COLO829 (cell line): ENCODE results near the gene SDHAF1.

Source experiments
- DNase-seq: peaks from one replicate; pipeline ENCODE4 v3.0.0; 2012; ENCODE audit warnings: low spot score

The SDHAF1 gene

DNA sequence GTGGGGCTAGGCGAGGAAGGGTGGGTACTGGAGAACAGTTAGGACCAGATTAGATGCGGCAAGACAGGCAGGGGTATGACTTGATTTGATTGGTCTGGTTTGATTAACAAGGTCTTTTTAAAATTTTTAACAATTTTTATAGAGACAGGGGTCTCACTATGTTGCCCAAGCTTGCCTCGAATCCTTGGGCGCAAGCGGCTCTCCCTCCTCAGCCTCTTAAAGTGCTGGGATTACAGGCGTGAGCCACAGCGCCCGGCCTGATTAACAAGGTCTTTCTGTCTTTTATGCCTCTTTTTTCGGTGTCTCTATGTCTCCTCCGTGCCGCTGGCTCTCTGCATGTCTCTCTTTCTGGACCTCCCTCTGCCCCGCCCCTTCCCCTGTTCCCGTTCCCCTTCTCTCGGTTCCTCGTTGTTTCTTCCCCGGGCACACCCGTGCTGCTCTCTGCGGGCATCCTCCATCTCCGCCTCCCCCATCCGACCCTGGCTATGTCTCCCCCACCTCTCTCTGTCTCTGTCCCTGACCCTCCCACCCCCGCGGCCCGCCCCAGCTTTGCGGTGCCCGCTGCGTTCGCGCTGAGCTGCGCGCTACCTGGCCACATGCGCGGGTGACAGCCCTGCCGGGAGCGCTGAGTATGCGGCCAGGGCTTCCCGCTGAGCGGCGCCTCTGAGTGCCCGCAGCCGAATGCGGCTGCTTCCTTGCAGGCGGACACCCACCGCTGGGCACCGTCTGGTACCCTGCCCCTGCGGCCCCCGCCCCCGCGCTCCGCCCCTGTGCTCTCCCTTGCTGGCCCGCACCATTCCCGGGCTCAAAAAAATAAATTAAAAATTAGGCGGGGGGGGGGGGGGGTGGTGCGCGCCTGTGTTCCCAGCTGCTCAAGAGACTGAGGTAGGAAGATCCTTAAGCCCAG, 8.1 kb upstream of the SDHAF1 start:
- no peak for DNase-seq

DNA sequence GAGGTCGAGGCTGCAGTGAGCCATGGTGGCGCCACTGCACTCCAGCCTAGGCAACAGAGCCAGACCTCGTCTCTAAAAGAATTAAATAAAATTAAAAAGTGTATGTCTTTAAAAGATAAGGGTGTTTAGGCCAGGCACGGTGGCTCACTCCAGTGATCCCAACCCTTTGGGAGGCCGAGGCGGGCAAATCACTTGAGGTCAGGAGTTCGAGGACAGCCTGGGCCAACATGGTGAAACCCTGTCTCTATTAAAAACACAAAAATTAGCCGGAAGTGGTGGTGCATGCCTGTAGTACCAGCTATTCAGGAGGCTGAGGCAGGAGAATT, 7.5 kb upstream of the SDHAF1 start:
- DNase-seq, result no peak

DNA sequence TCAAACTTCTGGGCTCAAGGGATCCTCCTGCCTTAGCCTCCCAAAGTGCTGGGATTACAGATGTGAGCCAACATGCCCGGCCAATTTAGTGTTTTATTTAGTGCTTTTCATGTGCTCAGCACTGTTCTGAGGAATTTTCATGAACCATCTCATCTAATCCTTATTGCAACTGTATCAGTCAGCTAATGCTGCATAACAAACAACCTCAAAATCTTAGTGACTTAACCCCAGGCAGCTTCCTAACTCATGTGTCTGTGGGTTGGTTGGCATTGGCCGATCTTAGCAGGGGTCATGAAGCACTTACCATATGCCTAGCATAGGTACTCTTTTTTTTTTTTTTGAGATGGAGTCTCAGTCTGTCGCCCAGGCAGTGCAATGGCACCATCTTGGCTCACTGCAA, 6.2 kb upstream of the SDHAF1 start:
- DNase-seq, result no peak

DNA sequence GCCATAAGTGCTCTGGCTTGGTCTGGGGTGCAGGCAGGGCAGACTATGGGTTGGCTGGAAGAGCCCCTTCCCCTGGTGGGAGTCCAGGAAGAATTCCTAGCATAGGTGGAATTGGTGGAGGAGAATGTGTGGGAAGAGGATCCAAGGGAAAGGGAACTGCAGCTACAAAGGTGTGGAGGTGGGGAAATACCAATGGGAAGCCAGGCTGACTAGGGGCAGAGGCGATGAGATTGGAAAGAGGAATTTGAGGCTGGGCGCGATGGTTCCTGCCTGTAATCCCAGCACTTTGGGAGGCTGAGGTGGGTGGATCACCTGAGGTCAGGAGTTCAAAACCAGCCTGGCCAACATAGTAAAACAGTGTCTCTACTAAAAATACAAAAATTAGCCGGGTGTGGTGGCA, 4.8 kb upstream of the SDHAF1 start:
- no peak for DNase-seq

DNA sequence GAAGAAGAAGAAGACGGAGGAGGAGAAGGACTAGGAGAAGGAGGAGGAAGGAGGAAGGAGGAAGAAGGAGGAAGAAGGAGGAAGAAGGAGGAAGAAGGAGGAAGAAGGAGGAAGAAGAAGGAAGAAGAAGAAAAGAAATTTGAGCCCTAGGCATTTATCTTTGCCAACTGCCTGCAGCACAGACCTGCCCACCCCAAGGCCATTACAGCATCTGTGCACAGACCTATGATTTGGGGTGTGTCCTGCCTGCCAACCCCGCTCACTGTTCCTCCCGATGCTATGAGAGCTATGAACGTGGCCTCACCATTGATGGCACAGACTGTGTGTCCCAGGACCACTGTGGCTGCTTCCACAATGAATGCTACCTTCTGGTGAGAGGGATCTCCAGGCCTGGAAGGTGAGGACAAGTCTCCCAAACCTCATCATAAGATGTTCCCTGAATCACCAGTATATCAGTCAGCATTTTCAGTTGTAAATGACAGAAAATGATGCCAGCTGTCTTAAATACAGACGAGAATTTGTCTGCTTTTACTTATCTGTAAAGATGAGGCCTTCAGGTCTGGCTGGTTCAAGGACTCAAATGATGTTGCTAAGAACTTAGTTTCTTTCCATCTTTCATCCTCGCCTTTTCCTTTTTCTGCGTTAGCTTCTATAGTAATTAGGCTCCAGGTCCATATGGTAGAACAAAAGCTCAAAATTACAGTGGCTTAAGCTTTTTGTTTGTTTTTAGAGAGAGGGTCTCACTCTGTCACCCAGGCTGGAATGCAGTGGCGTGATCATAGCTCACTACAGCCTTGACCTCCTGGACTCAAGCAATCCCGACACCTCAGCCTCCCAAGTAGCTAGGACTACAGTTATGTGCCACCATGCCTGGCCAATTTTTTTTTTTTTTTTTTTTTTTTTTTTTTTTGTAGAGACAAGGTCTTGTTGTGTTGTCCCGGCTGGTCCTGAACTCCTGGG, 3.9 kb upstream of the SDHAF1 start:
- DNase-seq, result no peak

DNA sequence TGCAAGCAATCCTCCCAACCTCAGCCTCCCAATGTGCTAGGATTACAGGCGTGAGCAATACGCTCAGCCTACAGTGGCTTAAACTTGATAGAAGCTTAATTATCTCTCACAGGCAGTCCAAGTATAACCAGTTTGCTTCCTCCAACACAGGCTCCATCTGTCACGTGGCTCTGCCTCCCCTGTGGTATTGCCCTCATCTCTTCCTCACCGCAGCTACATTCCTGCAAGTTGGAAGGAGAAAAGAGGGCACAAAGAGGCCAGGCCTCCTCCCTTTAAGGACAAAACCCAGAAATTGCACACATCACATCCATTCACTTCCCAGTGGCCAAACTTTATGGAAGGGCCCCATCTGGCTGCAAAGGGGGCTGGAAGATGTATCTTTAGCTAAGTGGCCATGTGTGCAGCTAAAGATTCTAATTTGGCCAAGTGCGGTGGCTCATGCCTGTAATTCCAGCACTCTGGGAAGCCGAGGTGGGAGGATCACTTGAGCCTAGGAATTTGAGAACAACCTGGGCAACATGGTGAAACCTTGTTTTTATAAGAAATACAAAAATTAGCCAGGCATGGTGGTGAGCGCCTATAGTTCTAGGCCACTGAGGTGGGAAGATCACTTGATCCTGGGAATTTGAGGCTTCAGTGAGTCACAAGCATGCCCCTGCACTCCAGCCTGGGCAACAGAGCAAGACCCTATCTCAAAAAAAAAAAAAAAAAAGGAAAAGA, 3.1 kb upstream of the SDHAF1 start:
- DNase-seq, result no peak

DNA sequence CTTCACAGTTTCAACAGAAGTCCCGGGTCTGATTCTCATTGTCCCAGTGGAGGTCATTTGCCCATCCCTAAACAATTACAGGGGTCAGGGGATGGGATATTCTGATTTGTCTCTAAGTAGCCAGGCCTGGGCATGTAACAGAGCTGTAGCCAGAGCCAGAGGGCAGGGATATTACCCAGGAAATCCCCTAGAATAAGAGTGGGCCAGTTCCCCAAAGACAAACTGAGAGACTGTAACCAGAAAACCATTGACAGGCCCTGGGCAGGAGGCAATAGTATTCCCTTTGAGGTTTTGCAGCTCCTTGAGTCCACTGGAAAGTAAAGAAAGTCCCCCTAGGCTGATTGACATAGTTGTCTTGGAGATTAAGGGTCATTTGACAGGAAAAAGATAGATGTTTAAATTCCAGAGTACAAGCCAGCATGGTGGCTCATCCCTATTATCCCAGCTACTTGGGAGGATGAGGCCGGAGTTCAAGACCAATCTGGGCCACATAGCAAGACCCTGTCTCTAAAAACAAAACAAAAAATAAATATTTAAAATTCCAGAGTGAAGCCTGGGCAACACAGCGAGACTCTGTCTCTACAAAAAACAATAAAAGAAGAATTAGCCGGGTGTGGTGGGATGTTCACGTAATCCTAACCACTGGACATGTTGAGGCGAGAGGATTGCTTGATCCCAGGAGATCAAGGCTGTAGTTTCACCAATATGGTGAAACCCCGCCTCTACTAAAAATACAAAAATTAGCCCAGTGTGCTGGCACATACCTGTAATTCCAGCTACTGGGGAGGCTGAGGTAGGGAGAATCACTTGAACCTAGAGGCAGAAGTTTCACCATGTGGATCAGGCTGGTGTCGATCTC, 1.9 kb upstream of the SDHAF1 start:
- no peak for DNase-seq

DNA sequence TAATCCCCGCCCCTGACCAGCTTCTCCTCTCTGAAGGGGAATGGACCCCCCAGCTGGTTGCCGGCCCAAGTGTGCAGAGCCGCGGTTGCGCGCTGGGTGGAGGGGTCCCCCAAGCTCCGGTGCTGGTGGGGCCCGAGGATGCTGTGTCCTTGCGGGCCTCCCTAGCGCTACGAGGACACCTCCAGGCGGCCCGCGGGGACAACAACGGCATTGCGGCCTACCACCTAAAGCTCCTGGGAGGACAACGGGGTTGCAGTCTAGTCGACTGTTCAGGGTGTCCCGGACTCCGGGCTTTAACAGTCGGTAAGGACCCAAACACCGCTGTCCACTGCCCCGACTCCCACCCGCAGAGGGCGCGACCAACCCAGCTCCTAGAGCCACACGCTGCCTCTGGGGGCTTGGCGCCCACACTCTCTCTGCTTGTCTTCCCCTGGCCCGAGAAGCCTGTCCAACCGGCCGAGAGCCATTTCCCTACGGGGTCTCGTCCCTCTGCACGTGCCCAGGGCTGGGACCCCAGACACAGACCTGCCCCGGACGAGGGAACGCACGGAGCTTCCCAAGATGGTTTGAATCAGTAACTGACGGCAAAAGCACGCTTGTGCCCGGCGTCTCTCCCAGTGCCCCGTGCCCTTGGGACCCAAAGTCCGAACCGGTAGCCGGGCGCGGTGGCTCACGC, 927 bp upstream of the SDHAF1 start:
- DNase-seq, result no peak

DNA sequence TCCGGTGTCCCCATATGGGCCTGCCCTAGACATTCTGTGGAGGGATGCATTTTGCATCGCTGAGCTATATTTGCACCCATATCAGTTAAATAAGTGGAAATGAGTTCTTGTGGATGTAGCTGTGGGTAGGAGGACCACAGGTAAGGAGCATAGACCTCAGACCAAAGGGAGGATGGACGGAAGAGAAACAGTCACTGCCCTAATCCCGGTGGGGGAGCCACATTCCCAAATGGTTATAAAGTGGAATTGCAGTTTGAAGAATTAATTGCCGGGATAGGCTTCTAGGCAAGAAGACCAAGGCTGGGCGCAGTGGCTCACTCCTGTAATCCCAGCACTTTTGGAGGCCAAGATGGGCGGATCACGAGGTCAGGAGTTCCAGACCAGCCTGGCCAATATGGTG, 1.8 kb downstream of the SDHAF1 start:
- no peak for DNase-seq

DNA sequence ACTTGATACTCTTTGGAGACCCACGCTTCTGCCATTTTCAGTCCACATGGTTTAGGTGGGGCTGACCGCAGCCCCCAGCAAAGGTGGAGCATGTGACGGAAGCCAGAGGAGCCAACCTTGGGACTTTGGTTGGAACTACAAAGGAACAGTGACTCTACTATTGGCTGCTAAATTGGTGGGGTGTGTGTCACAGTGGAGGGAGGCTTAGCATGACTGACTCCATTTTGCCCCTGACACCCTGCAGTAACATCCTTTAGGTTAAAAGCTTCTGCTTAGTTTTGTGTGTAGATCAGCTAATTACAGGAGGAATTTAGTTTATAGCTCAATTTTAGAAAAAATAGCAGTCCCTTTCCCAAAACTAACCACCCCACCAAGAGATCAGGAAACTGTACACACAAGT, 6.6 kb downstream of the SDHAF1 start:
- DNase-seq, result no peak

DNA sequence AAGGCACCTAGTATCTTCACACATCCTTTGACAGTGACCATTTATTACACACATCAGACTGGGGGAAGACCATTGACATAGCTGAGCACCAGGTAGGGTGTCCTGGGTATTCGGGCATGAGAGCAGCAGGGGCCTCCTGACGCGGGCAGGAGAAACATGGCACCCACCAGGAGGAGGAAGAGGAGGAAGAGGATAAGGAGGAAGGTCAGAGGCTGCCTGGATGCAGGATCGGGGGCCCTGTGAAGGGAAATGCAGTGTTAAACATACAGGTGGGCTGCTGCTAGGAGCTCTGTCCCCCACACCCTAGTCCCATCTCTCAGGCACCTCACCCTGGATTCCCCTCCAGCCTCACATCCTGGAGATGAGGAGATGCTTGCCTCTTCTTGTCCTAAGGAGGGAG, 8.3 kb downstream of the SDHAF1 start:
- no peak for DNase-seq

DNA sequence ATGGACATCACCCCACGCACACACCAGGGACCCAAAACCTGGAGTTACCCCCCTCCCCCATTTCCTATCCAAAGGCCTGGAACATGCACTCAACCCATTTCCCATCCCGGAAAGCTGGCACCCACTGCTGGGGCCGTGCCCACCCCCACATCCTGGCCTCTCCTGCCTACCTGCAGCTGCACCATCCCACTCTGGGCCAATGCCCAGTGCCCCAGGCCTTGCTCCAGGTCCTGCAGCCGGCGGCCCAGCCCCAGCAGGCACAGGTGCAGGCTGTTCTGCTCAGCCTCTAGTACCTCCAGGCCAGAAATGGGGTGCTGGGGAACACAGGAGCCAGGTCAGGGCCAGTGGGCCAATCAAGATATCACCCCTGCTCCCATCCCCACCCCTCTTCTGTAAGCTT, 12.0 kb downstream of the SDHAF1 start:
- DNase-seq, result no peak

DNA sequence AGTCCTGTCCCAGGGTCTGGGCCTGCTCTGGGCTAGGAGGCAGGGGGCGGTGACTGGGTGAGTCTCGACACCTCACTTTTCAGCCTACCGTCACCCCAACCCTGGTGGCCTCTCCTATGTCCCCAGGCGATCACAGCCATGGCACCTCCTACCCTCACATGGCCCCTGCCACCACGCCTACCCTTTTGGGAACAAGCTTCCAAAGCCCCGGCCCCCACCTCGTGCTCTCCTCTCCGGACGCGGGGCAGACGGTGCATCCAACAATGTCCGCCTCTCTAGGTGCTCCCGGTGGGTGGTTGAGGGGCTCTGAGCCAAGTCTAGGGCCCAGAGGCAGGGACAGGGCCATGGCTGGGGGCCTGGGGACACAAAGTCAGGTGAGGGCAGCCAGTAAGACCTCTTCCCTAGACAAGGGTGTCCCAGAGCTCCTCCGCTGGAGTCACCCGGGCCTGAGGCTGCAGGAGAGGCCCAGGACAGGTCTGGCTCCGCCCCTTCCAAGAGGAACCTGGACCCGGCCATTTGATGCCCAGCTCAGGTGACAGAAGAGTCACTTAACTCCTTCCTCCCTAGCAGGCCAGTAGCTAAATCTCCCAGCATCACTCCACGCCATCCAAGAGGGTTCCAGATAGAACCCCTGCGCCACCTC, 13.5 kb downstream of the SDHAF1 start, which contains the start of gene SYNE4:
TSS of gene SYNE4 (minus strand) at position 478 of the 643 bp plus-strand sequence. CDS start at position 346, 132 bp downstream.
- no peak for DNase-seq

DNA sequence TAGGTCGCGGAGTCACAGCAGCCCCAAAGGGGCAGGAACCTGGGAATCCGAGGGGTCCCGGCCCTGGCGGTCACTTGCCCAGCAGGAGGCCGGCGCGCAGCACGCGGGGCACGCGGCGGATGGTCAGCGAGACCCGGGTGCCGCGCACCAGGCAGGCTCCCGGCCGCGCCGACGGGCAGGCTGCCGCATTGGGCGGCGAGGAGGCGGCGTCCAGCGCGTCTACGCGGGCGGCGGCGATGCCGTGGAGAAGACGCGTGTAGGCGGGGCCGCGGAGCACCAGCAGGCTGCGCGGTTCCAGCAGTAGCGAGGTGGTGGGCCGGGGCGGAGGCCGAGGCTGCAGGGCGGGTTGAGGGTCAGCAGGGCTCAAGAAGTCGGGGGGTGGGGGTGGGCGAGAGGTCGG, 14.2 kb downstream of the SDHAF1 start:
- DNase-seq, result peak; percentile 19

DNA sequence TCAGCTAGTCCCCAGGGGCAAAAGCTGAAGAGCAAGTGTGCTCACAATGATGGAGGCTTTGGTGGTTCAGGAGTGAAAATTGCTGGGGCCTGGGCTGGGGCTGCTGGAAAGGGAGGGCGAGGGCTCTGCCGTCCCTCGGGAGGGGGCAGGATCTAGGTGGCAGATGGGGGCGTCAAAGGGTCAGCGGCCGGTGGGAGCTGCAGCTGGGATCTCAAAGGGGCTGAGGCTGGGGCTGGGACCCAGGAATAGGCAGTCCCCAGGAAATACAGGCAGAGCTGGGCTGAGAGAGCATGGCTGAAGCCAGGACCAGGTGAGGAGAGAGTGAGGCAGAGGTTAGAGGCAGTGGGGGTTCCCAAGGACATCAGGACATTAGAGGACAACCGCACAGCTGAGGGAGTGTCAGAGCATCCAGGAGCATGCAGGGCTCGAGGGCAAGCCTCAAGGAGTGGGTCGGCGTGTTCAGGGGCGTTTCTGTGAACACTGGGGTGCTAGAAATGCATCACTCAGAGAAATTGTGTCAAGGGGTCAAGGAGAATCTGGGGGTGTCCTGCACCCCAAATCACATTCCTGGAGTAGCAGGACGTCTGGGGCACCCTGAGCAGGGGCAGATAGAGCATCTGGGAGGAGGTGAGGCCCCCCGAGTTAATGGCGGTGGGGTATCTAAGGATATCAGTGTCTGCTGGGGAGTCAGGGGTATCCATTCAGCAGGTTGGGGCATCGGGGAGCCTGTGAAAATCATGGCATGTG, 14.8 kb downstream of the SDHAF1 start:
- DNase-seq, result no peak

DNA sequence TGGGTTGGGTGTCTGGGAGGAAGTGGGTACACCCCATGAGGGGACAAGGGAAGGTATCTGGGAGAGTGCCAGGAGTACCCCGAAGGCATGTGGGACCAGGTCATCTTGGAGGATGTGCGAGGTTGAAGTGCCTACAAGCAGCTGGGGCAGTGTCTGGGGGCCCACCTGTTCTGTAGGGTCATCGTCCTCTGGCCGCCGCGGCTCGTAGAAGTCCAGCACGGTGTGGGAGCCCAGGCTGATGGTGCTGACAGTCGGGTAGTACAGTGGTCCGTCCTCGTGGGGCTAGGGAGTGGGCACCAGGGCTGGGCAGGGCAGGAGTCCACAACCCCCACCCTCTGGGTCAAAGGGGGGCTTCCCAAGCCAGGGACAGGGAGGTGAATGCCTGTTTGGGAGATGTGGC, 15.4 kb downstream of the SDHAF1 start:
- DNase-seq, result no peak

DNA sequence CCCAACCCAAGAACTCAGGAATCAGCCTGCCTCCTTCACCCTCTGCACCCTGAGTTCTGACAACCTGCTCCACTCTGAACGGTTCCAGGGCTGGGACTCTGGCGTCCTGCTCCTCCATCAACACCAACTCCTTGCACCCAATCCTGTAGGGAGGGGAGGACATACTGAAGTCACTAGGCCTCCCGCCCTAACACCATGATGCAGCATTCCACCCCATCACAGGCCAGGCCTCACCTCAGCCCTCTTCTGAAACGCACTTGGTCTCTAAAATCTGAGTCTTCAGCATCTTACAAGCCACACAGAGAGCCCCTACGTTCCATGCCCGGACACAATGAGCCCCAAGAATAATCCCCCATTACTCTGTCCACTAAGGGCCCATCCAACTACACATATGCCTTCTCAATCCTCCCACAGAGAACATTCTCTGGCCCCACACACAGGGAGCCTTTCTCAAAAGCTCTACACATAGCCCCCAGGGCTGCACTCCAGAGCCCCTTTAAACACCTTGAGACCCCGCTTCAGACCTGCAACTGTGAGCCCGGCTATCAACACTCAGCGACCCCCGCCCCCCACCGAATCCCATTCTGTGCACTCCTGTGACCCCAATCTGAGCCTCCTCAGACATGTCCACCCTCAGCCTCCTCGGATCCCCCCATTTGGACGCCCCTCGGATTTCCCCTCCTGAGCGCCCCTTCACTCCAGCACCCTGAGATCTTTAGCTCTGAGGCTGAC, 18.5 kb downstream of the SDHAF1 start:
- DNase-seq, result no peak

DNA sequence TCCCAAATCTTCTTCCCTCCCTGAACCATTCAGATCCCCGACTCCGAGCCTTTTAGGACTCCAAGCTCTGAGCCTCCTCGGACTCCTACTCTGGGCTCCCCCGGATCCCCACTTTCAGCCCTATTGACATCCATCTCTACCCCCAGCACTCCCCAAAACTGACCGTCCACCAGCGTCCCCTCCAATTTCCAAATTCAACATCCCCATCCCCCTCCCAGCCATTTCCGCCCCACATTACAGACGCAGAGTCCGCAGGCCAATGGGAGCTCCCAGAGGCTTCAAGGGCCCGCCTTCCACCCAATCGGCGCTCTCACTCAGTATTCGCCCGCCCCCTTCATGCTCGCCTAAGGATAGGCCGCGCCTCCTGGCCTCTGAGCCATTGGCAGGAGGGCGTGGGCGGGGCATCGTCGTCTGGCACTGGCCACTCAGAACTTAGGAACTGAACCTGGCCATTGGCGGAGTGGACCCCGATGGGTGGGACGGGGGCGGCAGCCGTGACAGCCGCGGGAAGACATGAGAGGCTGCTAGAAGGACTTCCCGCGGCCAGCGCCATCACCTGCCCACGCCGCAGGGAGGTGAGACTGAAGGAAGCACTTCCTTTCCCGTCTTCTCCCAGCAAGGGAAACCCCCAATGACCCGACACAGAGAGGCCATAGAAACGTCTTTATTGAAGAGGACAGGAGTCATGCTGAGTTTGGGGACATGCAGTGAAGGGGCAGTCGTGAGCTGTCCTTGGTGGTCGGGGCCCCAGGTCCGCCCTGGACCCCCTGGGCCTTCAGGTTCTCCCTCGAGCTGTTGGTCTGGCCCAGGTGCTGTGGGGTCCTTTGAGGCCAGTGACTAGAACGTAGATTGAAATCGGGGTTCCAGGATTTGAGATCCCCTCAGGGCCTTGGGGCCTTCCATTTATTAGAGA, 19.3 kb downstream of the SDHAF1 start, which contains the start of gene ALKBH6:
TSS of gene ALKBH6 (minus strand) at position 202 of the 913 bp plus-strand sequence. CDS start 816 bp downstream, outside the sequence.
- DNase-seq, result peak; percentile 99
